Measurements from ENCODE around the gene CLEC18B.
A peak's percentile ranks its signal among the peaks of the same experiment; 100 is the strongest.
"Not testable (repeated sequence)": the region's sequence is repeated elsewhere in the genome, so short reads cannot be mapped to it uniquely, and the experiment has no call there.

DNA sequence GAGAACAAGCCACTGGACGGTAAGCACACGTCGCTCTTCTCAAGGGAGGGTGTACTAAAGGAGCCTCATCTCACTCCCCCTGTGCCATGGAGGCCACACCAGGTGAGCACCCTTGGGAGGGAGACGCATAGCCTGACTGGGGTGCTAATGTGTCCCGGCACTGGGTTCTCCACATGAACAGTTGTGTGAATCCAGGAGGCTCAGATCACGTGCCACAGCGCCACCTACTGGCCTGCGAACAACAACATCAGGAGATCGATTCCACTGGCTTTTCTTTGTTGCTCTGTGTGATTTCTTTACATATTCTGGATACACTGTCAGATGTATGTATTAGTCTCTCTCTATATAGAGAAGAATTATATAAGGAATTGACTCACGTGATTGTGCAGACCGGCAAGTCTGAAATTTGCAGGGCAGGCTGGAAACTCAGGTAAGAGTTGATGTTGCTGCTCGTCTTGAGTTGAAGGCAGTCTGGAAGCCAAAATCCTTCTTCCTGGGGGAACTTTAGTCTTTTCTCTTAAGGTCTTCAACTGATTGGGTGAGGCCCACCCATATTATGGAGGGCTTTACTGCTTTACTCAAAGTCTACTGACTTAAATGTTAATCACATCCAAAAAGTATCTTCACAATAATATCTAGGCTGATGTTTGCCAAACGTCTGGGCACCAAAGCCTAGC is 8.9 kb upstream of the CLEC18B start:
- TF ChIP-seq, protein P1, sequence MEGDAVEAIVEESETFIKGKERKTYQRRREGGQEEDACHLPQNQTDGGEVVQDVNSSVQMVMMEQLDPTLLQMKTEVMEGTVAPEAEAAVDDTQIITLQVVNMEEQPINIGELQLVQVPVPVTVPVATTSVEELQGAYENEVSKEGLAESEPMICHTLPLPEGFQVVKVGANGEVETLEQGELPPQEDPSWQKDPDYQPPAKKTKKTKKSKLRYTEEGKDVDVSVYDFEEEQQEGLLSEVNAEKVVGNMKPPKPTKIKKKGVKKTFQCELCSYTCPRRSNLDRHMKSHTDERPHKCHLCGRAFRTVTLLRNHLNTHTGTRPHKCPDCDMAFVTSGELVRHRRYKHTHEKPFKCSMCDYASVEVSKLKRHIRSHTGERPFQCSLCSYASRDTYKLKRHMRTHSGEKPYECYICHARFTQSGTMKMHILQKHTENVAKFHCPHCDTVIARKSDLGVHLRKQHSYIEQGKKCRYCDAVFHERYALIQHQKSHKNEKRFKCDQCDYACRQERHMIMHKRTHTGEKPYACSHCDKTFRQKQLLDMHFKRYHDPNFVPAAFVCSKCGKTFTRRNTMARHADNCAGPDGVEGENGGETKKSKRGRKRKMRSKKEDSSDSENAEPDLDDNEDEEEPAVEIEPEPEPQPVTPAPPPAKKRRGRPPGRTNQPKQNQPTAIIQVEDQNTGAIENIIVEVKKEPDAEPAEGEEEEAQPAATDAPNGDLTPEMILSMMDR (conservative IDR thresholded peaks at IDR 0.05; ENCODE audit: low read depth, low read length): peak; percentile 54
- TF ChIP-seq SMC3 (IDR thresholded peaks at IDR 0.05; ENCODE audit: low read depth, low read length): peak; percentile 39
- TF ChIP-seq POLR2A, CHD1, CEBPB, FOS (IDR thresholded peaks at IDR 0.05; ENCODE audit: low read depth, low read length): not testable (repeated sequence)
- TF ChIP-seq, protein P2, sequence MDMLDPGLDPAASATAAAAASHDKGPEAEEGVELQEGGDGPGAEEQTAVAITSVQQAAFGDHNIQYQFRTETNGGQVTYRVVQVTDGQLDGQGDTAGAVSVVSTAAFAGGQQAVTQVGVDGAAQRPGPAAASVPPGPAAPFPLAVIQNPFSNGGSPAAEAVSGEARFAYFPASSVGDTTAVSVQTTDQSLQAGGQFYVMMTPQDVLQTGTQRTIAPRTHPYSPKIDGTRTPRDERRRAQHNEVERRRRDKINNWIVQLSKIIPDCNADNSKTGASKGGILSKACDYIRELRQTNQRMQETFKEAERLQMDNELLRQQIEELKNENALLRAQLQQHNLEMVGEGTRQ (IDR thresholded peaks at IDR 0.05; ENCODE audit: low read depth, low read length): peak; percentile 41; the same call in 1 of the 2 replicates
- TF ChIP-seq, protein P3, sequence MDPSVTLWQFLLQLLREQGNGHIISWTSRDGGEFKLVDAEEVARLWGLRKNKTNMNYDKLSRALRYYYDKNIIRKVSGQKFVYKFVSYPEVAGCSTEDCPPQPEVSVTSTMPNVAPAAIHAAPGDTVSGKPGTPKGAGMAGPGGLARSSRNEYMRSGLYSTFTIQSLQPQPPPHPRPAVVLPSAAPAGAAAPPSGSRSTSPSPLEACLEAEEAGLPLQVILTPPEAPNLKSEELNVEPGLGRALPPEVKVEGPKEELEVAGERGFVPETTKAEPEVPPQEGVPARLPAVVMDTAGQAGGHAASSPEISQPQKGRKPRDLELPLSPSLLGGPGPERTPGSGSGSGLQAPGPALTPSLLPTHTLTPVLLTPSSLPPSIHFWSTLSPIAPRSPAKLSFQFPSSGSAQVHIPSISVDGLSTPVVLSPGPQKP (IDR thresholded peaks at IDR 0.05; ENCODE audit: borderline replicate concordance, low read depth, low read length): not testable (repeated sequence)

All from IMR-90 (cell line).